IPS DF 4.7 (cell line): ENCODE results near the gene TET3.
"Not testable (repeated sequence)": the region's sequence is repeated elsewhere in the genome, so short reads cannot be mapped to it uniquely, and the experiment has no call there.

Source experiments
- DNase-seq: peaks from one replicate; pipeline ENCODE4 v3.0.0-alpha.2; 2013; ENCODE audit warnings: low spot score; ENCODE audit errors: extremely low read depth

The TET3 gene

DNA sequence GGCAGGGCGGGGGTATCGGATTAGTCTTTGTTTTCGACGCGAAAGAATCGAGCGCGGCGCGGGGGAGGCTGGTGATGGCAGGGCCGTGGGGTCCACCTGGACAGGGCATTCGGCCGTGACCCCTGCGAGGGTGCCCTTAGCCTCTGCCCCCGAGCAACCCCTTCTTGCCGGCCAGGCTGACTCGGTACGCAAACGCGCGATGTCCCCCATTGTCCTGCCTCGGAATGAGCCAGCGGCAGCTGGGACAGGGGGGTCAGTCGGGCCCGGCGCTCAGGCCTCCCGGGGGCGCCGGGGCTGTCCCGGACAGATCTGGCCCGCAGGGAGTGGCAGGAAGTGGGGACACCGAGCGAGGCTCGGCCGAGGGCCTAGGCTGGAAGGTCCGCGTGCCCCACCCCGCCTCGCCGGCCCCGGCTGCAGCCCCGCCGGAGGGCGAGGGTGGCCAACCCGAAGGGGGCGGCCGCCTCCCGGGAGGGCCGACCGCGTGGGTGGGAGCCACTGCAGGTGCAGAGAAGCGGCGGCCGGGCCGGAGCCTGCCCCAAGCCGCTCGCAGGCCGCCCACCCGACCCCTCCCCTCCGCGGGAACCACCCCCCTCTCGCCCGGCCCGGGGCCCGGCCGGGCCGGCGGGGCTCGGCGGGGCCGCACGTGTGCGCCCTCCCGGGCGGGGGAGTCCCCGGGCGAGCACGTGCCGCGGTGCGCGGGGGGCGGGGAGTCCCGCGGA is at the start of gene TET3:
Gene TET3 (plus strand): TSS at position 708 of the 719 bp plus-strand sequence. CDS start 1,494 bp downstream, outside the sequence.
- no peak for DNase-seq

DNA sequence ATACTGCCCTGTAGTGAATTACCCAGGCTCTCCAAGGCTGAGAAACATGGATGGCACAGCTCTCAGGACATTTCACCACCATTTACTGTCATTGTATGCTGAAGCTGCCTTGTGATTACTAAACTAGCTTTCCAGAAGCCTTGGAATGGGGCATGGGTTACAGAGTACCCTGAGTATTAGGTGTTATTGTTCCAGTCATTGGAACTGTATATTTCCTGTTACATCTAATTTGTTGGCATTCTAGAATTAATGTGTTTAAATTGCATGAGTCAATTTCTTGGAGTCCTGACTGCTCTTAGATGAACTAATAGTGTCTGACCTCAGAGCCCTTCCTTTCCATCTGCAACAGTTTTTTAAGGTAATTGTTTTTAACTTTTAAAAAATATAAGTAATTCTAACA is 49.1 kb upstream of the TET3 start:
- DNase-seq = no peak

DNA sequence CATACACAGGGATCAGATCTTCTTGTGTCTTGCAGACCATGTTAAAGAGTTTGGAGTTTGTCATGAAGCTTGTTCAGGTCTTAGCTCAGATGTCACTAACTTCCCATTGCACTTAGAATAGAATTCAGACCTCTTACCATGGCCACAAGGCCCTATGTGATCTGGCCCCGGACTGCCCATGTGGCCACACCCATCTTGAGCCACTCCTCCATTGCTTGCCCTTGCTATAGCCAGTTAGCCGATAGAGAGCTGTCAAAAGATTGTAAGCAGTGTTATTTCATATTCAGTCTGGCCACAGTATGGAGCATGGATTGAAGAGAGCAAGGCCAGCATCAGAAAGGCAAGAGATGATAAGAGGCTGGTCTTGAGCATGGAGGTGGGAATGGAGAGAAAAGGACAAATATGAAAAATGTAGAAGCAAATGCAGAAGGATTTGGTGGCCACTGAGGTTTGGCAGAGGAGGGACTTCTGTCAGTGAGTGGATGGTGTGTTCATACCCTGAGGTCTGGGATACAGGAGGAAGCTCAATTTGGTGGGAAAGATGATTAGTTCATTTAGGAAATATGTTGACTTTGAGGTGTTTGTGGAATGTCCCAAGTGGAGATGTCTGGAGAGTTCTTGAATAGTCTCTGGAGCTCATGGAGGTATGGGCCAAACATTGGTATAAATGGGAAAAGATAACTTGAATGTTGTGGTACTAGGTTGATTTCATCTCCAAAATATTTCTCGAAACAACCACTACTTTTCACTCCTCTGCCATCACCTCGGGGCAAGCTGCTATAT is 47.4 kb upstream of the TET3 start:
- DNase-seq = no peak

DNA sequence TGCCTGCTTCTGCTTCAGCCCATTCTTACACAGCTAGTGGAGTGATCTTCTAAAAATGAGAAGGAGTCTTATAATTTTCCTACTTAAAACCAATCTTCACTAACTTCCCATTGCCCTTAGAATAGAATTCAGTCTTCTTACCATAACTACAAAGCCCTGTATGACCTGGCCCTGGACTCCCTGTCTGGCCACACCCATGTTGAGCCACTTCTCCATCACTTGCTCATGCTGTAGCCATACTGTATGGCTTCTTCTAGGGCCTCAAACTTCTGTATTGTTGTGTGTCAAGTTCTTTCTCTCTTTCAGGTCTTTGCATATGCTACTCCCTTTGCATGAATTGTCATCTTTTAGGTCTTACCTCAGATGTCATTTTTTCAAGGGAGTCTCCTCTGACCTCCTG is 46.8 kb upstream of the TET3 start:
- no peak for DNase-seq

DNA sequence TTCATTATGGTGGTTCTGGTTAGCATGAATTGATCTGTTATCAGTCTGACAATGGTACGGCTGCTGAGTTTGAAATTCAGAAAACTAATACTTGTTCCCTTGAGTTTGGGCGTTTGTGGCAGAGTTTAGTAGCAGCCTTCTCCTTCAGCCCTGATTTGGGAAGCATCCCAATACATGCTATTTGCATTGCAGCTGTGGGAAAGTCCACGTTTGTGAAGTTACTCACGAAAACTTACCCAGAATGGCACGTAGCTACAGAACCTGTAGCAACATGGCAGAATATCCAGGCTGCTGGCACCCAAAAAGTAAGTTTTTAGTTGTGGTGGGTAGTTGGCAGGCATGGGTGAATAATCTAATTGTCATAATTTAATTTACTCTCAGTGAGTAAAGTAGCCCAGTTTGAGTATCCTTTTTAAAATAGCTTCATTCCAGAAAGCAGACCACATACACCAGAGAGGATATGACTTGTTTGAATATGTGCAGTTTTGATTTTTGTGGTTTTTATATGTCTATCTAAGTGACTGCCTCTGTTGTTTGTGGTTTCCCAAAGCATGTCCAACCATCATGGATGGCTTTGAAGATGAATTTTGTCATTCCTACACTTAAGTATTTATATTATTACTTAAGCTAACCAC is 45.9 kb upstream of the TET3 start:
- no peak for DNase-seq

DNA sequence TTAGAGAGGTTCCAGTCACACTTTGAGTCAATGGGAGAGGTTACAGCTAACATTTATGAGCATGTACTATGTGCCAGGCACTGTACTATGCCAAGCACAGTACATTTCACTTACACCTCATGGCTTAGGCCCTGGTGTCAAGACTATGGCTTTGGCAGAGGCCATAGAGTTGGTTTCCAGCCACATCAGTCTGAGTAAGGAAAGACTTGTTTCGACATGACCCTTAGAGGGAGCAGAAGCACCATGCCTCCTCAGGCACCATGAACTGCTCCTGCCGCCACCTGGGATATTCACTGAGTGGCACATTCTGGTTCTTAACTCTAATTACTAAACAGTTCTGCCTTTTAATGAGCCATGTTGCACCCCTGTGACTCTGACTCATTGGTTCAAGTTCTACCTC is 45.3 kb upstream of the TET3 start:
- DNase-seq = no peak

DNA sequence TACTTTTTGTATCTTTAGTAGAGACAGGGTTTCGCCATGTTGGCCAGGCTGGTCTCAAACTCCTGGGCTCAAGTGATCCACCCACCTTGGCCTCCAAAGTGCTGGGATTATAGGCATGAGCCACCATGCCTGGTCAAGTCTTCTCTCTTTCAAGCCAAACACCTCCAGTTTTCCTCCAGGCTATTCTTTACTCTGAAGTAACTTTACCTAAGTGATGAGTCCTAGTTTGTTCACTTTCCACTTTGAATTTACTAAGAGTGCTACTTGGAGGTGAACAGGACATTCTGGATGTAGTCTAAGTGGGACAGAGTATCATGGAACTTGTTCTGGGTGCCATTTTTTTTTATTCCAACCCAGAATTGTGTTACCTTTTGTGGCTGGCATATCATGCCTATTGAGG is 44.6 kb upstream of the TET3 start:
- DNase-seq = not testable (repeated sequence)

DNA sequence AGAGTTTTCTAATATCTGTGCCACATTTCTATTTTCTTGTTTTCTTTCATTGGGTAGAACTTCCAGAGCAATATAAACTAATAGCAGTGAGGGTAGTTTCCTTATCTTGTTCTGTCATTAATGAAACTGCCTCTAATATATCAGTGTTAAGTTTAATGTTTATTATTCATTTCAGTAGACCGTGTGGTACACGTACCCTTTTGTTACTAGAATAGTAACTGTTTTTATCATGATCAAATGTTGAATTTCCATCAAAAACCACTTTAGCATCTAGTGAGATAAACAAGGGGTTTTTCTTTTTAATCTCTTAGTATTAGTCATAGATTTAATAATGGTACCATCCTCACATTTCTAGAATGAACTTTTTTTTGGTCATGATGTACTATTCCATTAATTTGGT is 42.0 kb upstream of the TET3 start:
- DNase-seq = no peak

DNA sequence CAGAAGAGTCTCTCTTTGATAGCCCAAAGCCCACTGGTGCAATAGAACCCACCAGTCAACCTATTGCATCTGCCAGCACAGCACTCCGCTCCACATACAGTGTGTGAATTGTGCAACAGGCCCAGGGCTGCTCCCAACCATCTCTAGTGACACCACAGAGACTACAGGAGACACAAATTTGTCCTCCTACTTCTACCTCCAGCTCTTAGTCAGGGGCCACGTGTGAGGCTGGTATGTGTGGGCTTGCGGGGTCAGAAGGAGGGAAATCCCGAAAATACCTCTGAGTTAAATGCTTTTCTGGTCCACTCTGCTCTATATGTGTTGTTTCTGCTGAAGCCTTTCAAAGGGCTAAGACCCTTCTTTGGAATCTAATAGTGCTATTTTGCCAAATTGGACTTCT is 40.0 kb upstream of the TET3 start:
- no peak for DNase-seq

DNA sequence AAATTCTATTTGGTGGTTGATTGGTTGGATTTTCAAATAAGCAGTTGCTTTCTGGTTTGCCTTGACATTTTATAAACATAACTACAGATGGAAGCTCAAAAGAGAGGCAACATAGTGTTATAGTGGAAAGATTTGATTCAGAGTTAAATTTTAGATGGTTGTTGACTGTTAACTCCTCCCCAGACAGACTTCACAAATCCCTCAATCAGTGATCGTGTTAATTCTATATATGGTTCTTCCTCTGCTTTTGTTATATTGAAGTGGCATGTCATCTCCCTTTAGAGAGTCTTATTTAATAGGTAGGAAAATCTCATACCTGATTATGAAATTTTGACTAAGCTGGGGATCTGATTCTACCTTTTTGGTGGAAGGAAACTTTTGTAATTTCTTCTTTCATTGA is 38.5 kb upstream of the TET3 start:
- no peak for DNase-seq

DNA sequence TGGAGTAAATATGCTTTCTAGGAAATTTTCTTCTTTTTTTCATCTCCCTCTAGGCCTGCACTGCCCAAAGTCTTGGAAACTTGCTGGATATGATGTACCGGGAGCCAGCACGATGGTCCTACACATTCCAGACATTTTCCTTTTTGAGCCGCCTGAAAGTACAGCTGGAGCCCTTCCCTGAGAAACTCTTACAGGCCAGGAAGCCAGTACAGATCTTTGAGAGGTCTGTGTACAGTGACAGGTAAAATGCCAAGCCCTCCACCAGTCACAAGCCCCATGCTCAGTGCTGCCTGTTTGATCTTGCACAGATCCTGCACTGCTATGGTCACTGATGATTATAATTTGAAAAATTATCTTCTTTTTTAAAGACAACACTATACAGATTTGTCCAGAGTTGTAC is 38.0 kb upstream of the TET3 start:
- no peak for DNase-seq

DNA sequence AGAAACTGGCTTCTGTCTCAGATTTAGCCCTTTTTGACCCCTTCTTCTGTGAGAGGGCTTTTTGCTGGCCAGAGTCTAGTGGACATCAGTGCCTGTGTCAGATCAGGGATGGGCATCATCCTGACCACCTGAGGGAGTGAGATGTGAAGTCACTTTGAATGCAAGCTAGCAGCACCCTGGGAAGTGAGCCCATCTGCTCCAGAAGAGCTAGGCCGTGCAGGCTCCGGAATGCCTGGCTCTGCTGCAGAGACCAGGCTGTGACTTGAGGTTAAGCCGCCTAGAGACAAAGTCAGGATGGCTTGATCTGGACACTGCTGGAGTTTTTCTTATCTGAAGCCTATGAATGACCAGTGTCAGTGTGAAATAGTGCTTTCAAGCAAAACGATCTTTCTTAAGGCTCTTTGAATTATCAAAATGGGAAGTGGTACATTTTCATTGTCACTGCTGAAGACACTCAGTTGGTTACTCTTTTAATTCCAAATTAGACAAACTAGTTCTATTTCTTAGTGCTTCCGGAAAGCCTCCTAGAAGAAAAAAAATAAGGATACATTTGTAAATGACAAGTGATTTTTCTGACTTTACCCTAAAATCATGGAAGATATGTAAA is 37.2 kb upstream of the TET3 start:
- no peak for DNase-seq

DNA sequence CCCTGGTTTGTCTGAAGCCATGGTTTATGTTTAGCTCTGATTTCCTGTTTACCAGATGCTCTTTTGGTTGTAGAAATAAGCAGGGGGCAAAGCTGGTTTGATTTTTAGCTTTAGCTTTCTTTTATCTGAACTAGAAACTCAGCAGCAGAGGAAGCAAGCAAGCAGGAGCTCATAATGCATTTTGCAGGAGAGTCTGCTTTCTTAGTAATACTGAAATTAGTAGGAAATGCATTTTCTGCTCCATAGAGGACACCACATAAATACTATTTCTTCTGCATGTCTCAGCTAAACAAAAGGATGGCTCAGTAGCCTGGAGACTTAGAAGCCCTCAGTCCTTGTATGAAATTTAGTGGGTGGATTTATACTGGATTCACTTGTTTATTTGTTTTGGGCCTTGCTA is 34.9 kb upstream of the TET3 start:
- no peak for DNase-seq

DNA sequence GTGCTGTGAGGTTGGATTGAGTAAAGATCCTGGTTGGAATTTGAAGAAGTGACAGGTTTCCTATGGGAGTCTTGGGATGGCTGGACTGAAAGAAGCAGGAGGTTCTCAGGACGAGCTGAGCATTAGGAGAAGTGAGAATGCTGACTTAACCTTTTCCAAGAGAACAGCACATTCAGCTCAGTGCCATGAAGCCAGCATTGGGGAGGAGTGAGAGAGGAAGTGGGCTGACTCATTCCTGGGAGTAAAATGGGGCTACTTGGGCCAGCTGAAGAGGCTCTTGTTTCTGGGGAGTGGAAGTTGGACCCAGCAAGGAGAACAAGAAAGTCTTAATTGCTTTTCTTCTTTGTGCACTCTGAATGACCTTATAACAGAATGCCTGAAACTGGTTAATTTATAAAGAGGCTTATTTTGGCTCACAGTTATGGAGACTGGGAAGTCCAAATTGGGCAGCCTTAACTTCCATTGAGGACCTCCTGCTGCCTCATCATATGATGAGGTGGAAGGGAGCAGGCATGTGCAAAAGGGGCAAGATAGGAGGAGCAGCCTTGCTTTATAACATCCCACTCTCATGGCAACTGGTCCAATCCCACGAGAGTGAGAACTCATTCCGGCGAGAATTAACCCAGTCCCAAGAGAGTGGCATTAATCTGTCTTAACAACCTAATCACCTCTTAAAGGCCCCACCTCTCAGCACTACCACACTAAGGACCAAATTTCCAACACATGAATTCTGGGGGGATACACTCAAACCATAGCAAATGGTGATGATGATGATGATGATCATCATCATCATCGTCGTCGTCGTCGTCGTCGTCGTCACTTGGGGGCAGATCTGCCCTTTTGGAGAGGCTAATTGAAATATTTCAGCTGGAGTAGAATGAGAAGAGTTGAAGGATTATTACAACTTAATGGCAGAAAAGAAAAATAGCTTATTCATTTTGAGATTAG is 31.9 kb upstream of the TET3 start:
- no peak for DNase-seq

DNA sequence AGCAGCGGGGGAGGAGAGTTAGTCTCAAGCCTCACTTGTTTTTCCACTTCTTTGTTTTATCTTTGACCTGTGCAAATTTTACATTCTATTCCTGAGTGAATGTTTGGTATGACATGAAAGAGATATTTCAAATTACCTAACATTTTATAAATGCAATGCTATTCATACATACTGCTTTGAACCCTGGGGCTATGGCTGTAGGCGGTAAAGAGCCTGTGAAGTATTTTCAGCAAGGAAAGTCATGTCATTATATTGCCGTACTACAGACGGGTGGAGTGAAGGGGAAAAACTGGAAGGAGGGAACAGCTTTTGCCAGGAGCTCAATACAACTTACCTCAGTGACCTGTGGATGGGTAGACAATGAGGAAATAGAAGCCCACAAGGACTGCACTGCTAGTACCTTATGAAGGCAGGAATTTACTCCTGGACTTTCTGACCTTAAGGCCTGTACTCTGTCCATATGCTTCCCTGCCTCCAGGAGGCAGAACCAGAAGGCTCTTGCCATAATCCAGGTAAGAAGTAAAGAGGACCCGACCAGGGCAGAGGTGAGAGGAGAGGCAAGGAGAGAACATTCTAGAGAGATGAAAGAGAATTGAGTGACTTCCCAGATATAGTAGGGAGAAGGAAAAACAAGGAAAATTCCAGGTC is 28.4 kb upstream of the TET3 start:
- no peak for DNase-seq

DNA sequence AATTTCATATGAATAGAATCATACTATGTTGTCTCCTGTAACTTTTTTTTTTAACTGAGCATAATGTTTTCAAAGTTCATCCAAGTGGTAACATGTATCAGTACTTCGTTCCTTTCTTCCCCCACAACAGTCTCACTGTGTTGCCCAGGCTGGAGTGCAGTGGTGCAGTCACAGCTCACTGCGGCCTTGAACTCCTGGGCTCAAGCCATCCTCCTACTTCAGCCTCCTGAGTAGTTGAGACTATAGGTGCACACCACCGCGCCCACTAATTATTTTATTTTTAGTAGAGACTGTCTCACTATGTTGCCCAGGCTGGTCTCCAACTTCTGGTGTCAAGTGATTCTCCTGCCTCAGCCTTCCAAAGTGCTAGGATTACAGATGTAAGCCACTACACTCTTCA is 23.4 kb upstream of the TET3 start:
- DNase-seq = no peak

DNA sequence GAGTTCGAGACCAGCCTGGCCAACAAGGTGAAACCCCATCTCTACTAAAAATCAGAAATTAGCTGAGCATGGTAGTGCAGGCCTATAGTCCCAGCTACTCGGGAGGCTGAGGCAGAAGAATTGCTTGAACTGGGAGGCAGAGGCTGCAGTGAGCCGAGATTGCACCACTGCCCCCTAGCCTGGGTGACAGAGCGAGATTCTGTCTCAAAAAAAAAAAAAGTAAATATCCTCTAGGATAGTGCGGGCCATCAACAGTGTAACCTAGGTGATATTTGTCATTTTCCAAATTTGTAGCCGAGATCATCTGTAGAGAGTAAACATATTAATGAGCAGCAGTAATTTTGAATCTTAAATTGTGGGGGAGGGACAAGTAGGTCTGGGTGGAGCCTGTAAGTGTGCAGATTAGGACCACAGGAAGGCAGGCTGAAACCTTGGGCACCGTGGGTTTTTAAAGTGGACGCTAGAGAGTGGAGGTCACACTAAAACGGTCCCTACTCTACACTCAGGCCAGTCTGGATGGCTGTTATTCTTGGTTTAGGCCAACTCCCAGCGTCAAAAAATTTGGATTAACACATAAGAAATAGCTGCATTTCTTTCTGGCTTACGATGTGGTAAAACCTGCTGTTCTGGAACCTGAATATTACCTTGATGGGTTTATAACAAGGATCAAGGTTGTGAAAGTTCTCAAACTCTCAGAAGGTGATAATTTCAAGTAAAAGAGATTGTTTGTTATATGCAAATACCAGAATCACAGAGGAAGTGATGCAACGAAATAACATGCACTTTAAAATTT is 22.7 kb upstream of the TET3 start:
- no peak for DNase-seq

DNA sequence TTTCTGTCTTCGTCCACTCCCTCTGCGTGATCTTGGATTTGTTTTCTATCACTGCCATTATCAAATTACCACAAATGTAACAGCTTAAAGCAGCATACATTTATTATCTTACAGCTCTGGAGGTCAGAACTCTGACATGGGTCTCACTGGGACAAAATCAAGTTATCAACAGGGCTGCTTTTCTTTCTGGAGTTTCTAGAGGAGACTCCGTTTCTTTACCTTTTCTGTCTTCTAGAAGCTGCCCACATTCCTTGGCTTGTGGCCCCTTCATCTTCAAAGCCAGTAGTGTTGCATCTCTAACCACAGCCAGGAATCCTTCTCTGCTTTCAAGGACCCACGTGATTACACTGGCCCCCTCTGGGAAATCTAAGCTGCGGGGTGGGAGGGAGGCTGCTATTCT is 21.9 kb upstream of the TET3 start:
- no peak for DNase-seq

DNA sequence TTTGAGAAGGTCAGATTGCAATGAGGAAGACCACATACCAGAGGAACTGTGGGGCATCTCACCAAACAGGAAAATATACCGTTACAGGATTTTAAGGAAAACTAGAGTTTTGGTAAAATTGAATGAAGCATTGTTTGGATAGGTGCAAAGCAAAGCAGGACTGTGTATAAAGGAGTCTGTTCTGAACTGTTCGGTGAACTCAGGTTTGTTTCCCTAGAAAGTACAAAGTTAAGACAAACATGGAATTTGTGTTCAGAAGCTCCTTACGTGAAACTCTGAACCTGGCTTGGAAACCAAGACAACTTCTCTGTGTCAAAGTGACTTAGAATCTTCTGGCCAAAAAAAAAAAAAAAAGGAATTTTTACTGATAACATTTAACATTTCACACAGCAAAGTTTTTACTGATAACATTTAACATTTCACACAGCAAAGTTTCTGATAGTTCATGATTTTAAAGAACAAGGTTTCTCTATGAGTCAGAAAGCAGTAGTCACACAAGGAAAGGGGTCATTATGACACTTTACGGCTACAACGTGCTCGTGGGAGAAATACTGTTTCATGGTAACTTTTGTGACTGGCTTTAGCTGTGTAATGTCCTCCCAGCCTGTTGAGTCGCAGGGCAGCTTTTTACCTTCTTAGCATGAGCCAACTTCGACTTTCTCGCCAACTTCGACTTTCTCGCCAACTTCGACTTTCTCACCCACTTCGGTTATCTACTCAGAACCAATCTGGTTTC is 21.2 kb upstream of the TET3 start:
- no peak for DNase-seq
